Measurements from ENCODE around the gene BRMS1. TPM values are rescaled to one million over a fixed set of nuclear protein-coding genes. Genes with fewer than 3 reads are reported as not detected.

The BRMS1 gene
- total RNA-seq, 3 donors from 2014 or later (not counting 1 experiment from before 2014, with no cell fraction given) = 48.1 to 55.6 (median 48.2) TPM

GRCh38 chr11:66368484-66368883 lies 23.6 kb upstream of the BRMS1 start:
- Histone ChIP-seq H3K36me3 (ENCODE audit: control insufficient read depth, insufficient read depth, low read length) (no peaks in the 10 kb centered on the region), H3K4me3 (ENCODE audit: low read length) (no peak overlapping the region), H3K27me3 (ENCODE audit: control insufficient read depth, insufficient read depth, low read length) (no peaks in the 10 kb centered on the region), H3K9me3 (ENCODE audit: control insufficient read depth, insufficient read depth, low read length) (no peaks in the 10 kb centered on the region), H3K27ac (ENCODE audit: low read length) (no peak overlapping the region), H3K4me1 (ENCODE audit: control insufficient read depth, insufficient read depth, low read length) (peaks cover 15% of the 10 kb centered on the region)
- TF ChIP-seq CTCF (IDR thresholded peaks at IDR 0.05) = no peak
- Mint-ChIP-seq H3K4me3 (no peak overlapping the region), H3K4me1 (no peaks in the 10 kb centered on the region), H3K27ac (no peak overlapping the region), H3K9me3 (no peaks in the 10 kb centered on the region), H3K36me3 (no peaks in the 10 kb centered on the region), H3K27me3 (ENCODE audit: low read depth in 2 of 2) (peaks cover 0 to 7% of the 10 kb centered on the region in 2 donors)
- ATAC-seq (no peak), DNase-seq (no peak)
- intact Hi-C loops (cut with micrococcal nuclease) = no loop called here
- 95% methylated on average over 6 of the region's 6 CpGs for WGBS (ENCODE audit: insufficient coverage)

DNA sequence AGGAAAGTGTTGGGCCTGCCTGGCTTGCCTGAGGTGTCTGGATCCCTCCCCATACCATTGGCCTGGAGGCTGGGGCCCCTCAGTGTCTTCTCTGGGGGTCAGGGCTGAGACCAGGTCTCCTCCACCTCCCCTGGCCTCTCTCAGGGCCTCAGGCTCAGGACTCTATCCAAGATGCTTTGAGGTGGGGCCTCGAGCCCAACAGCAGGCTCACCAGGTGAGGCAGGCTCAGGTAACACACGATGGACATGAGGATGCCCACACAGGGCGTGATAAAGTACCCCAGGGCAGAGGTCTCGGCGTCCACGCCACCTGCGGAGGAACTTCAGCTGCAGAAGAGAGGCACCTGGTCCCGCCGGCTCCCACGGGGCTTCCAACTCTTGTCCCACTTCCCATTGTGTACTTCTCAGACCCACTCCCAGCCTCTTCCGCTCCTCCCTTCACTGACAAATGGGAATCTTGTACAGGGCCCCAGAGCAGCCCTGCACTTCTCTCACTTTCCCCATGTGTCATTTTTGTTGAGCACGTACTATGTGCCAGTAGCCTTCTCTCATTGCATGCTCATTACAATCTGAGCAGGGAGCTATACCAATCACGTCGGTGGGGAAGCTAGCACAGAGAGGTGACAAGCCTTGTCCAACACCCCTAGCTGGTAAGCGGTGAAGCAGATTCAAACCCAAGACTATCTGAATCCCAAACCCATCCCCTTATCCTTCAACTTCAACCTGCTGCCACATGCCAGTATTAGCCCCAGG lies 22.8 kb upstream of the BRMS1 start:
- DNase-seq (no peak), ATAC-seq (no peak)
- Histone ChIP-seq H3K27me3 (ENCODE audit: control insufficient read depth, insufficient read depth, low read length) (no peaks in the 10 kb centered on the region), H3K27ac (ENCODE audit: low read length) (no peak overlapping the region), H3K4me1 (ENCODE audit: control insufficient read depth, insufficient read depth, low read length) (peaks cover 14% of the 10 kb centered on the region), H3K9me3 (ENCODE audit: control insufficient read depth, insufficient read depth, low read length) (no peaks in the 10 kb centered on the region), H3K4me3 (ENCODE audit: low read length) (no peak overlapping the region), H3K36me3 (ENCODE audit: control insufficient read depth, insufficient read depth, low read length) (no peaks in the 10 kb centered on the region)
- H3K27ac Mint-ChIP-seq = no peak overlapping the region
- H3K4me1 Mint-ChIP-seq = no peaks in the 10 kb centered on the region
- intact Hi-C loops (cut with micrococcal nuclease) = no loop called here
- no peak for TF ChIP-seq CTCF (IDR thresholded peaks at IDR 0.05)
- no peaks in the 10 kb centered on the region for H3K9me3 Mint-ChIP-seq
- H3K4me3 Mint-ChIP-seq = no peak overlapping the region
- H3K27me3 Mint-ChIP-seq (ENCODE audit: low read depth in 2 of 2) = peaks cover 0 to 7% of the 10 kb centered on the region in 2 donors
- no peaks in the 10 kb centered on the region for H3K36me3 Mint-ChIP-seq
- WGBS (ENCODE audit: insufficient coverage) = 96% methylated on average over 15 of the region's 15 CpGs

DNA sequence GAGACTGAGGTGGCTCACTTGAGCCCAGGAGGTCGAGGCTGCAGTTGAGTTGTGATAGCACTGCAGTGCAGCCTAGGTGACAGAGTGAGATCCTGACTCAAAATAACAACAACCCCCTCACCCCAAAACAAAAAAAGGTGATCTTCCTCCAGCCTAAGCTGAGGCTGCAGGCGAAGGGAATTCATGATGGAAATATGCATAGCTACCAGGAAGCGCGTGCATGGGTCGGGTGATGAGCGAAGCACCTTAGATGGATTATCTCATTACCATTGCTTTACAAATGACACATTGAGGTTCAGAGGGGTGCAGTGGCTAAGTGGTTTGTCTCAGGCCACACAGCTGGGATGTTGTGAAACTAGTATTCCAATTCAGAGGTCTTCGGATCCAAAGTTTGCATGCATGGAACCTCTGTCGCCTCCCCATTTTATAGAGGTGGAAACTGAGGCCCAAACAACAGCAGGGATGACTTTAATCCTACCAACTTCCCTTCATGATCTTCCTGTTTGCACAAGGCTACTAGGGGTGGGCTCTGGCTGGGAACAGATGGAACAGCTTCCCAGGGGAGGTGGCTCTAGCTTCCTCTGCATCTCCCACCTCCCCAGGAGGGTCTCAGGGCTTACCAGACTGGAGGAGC lies 22.1 kb upstream of the BRMS1 start:
- WGBS (ENCODE audit: insufficient coverage) = 91% methylated on average over 8 of the region's 8 CpGs
- no peak for ATAC-seq
- H3K36me3 Mint-ChIP-seq = no peaks in the 10 kb centered on the region

More for the DNA sequence above, 22.1 kb upstream of the BRMS1 start:
- TF ChIP-seq CTCF (IDR thresholded peaks at IDR 0.05) = no peak
- Mint-ChIP-seq H3K27me3 (ENCODE audit: low read depth in 2 of 2) (peaks cover 0 to 7% of the 10 kb centered on the region in 2 donors), H3K4me3 (no peak overlapping the region), H3K4me1 (no peaks in the 10 kb centered on the region), H3K9me3 (no peaks in the 10 kb centered on the region), H3K27ac (no peak overlapping the region)
- no peaks in the 10 kb centered on the region for H3K27me3 ChIP-seq (ENCODE audit: control insufficient read depth, insufficient read depth, low read length)
- intact Hi-C loops (cut with micrococcal nuclease) = no loop called here
- peaks cover 7% of the 10 kb centered on the region for H3K4me1 ChIP-seq (ENCODE audit: control insufficient read depth, insufficient read depth, low read length)
- no peak overlapping the region for H3K4me3 ChIP-seq (ENCODE audit: low read length)
- no peak for DNase-seq
- H3K27ac ChIP-seq (ENCODE audit: low read length) = no peak overlapping the region
- no peaks in the 10 kb centered on the region for H3K9me3 ChIP-seq (ENCODE audit: control insufficient read depth, insufficient read depth, low read length)
- no peaks in the 10 kb centered on the region for H3K36me3 ChIP-seq (ENCODE audit: control insufficient read depth, insufficient read depth, low read length)

Measured in natural killer cell (primary cell).